GM19351 (cell line): Measurements from ENCODE around the gene CST9.

Experiments
- ATAC-seq: cut with Tn5 transposase; IDR thresholded peaks from one replicate; pipeline ENCODE4 v1.9.1; 2021; ENCODE audit warnings: mild to moderate bottlenecking, moderate library complexity; ENCODE audit not compliant: unreplicated experiment

Gene CST9

GRCh38 chr20:23554401-23554800 is 51.3 kb downstream of the CST9 start:
- ATAC-seq = no peak
